Keratinocyte (primary cell): ENCODE results near the gene EPOP.

Source experiments
- CTCF ChIP-seq, 3 experiments: IDR thresholded peaks in 1 of 3; conservative IDR thresholded peaks in 1 of 3; optimal IDR thresholded peaks in 1 of 3; 2 replicates in 2 of 3; 3 replicates in 1 of 3; pipeline versions ENCODE3 to v1.5.1; 2011; ENCODE audit warnings: low read length in 3 of 3, mild to moderate bottlenecking in 3 of 3, moderate library complexity in 2 of 3, control low read depth in 1 of 3, inconsistent platforms in 1 of 3; ENCODE audit not compliant: insufficient read depth in 2 of 3; ENCODE audit errors: extremely low read depth in 1 of 3
- EZH2 ChIP-seq: IDR thresholded peaks from one replicate; pipeline ENCODE4 v1.6.1; 2012; ENCODE audit warnings: inconsistent platforms, mild to moderate bottlenecking, low read length, moderate library complexity

- TF ChIP-seq CTCF (optimal IDR thresholded peaks at IDR 0.05 in 1 of 3, IDR thresholded peaks at IDR 0.05 in 1 of 3, conservative IDR thresholded peaks at IDR 0.05 in 1 of 3; ENCODE audit: extremely low read depth in 1 of 3, insufficient read depth in 2 of 3, low read length in 3 of 3), result no peak
- no peak for TF ChIP-seq EZH2
These were observed 36.8 kb downstream of the EPOP start for GRCh38 chr17:38637951-38638350.
